DOHH2 (cell line): Measurements from ENCODE around the gene RGS16.
A peak's percentile ranks its signal among the peaks of the same experiment; 100 is the strongest.

Source experiments
- H3F3A ChIP-seq: fragments of 200-600 bp; sonication (generic), shearing (Covaris generic); 2 replicates; pipeline ENCODE4 v1.6.0; 2016; ENCODE audit warnings: antibody characterized with exemption, mild to moderate bottlenecking; ENCODE audit not compliant: control insufficient read depth, insufficient read depth
- H3K27ac ChIP-seq: fragments of 200-600 bp; sonication (generic); 2 replicates; pipeline ENCODE4 v1.5.1; 2014; ENCODE audit warnings: low read depth, mild to moderate bottlenecking, low read length, moderate library complexity
- H3K27me3 ChIP-seq: fragments of 200-600 bp; sonication (generic); 2 replicates; pipeline ENCODE4 v1.6.1; 2014; ENCODE audit warnings: mild to moderate bottlenecking, low read length, mixed read lengths; ENCODE audit not compliant: control insufficient read depth
- H3K36me3 ChIP-seq: fragments of 200-600 bp; sonication (generic); 2 replicates; pipeline ENCODE4 v1.6.1; 2014; ENCODE audit warnings: mild to moderate bottlenecking, low read length, moderate library complexity, mixed read lengths; ENCODE audit not compliant: control insufficient read depth
- H3K4me1 ChIP-seq: fragments of 200-600 bp; sonication (generic); 2 replicates; pipeline ENCODE4 v1.6.1; 2014; ENCODE audit warnings: mild to moderate bottlenecking, low read length, mixed read lengths; ENCODE audit not compliant: control insufficient read depth
- H3K4me2 ChIP-seq: fragments of 200-600 bp; sonication (generic); 2 replicates; pipeline ENCODE4 v1.6.0; 2014; ENCODE audit warnings: mild to moderate bottlenecking, low read length, moderate library complexity
- H3K4me3 ChIP-seq: fragments of 200-600 bp; sonication (generic); 2 replicates; pipeline ENCODE4 v1.5.1; 2014; ENCODE audit warnings: mild to moderate bottlenecking, low read length, mixed read lengths
- H3K79me2 ChIP-seq: fragments of 200-600 bp; sonication (generic); 2 replicates; pipeline ENCODE4 v1.6.1; 2014; ENCODE audit warnings: mild to moderate bottlenecking, low read length, mixed read lengths; ENCODE audit not compliant: control insufficient read depth
- H3K9me2 ChIP-seq: fragments of 200-600 bp; sonication (generic); replicated peaks from 2 replicates; pipeline ENCODE4 v1.6.1; 2014; ENCODE audit warnings: mild to moderate bottlenecking, low read length, mixed read lengths; ENCODE audit not compliant: control insufficient read depth
- H3K9me3 ChIP-seq: fragments of 200-600 bp; sonication (generic); 2 replicates; pipeline ENCODE4 v1.6.1; 2014; ENCODE audit warnings: antibody characterized with exemption, low read length, mixed read lengths; ENCODE audit not compliant: control insufficient read depth, insufficient read depth
- H4K20me1 ChIP-seq: fragments of 200-600 bp; sonication (generic); 2 replicates; pipeline ENCODE4 v1.6.0; 2014; ENCODE audit warnings: low read depth, mild to moderate bottlenecking, antibody characterized with exemption, low read length, moderate library complexity; ENCODE audit not compliant: control insufficient read depth, insufficient read depth
- EZH2phosphoT487 ChIP-seq: fragments of 200-600 bp; sonication (generic); IDR thresholded peaks from 2 replicates; pipeline ENCODE4 v1.6.1; 2017; ENCODE audit warnings: borderline replicate concordance, mild to moderate bottlenecking, antibody characterized with exemption, low read length, moderate library complexity, mixed read lengths
- TF ChIP-seq, protein P1 (sequence below): fragments of 200-600 bp; sonication (generic); IDR thresholded peaks from one replicate; pipeline ENCODE4 v1.5.1; 2014; ENCODE audit warnings: antibody characterized with exemption, mild to moderate bottlenecking, low read depth, low read length; ENCODE audit not compliant: poor library complexity, severe bottlenecking

RGS16 gene

GRCh38 chr1:182651339-182651724 is 47.1 kb upstream of the RGS16 start:
- Histone ChIP-seq H3F3A (peaks cover 4% of the 10 kb centered on the region), H3K4me1 (peaks cover 64% of the 10 kb centered on the region), H3K9me2 (no peaks in the 10 kb centered on the region), H3K36me3 (no peaks in the 10 kb centered on the region), H3K27ac (peak overlapping the region; percentile 49), H3K9me3 (no peaks in the 10 kb centered on the region), H3K4me2 (peak overlapping the region; percentile 60), H3K79me2 (no peaks in the 10 kb centered on the region), H3K27me3 (no peaks in the 10 kb centered on the region), H3K4me3 (peak overlapping the region; percentile 39), H4K20me1 (no peaks in the 10 kb centered on the region)
- no peak for TF ChIP-seq EZH2phosphoT487
- TF ChIP-seq, protein P1, sequence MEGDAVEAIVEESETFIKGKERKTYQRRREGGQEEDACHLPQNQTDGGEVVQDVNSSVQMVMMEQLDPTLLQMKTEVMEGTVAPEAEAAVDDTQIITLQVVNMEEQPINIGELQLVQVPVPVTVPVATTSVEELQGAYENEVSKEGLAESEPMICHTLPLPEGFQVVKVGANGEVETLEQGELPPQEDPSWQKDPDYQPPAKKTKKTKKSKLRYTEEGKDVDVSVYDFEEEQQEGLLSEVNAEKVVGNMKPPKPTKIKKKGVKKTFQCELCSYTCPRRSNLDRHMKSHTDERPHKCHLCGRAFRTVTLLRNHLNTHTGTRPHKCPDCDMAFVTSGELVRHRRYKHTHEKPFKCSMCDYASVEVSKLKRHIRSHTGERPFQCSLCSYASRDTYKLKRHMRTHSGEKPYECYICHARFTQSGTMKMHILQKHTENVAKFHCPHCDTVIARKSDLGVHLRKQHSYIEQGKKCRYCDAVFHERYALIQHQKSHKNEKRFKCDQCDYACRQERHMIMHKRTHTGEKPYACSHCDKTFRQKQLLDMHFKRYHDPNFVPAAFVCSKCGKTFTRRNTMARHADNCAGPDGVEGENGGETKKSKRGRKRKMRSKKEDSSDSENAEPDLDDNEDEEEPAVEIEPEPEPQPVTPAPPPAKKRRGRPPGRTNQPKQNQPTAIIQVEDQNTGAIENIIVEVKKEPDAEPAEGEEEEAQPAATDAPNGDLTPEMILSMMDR: no peak

- Histone ChIP-seq H3K9me2 (no peaks in the 10 kb centered on the region), H3K4me3 (peak overlapping the region; percentile 39), H3K4me1 (peaks cover 69% of the 10 kb centered on the region), H3K27ac (peak overlapping the region; percentile 49), H3K4me2 (peak overlapping the region; percentile 60), H4K20me1 (no peaks in the 10 kb centered on the region), H3K9me3 (no peaks in the 10 kb centered on the region), H3K79me2 (no peaks in the 10 kb centered on the region), H3K27me3 (no peaks in the 10 kb centered on the region), H3K36me3 (no peaks in the 10 kb centered on the region), H3F3A (peaks cover 4% of the 10 kb centered on the region)
- TF ChIP-seq EZH2phosphoT487: no peak
- TF ChIP-seq, protein P1: no peak
These were observed 46.6 kb upstream of the RGS16 start for GRCh38 chr1:182650678-182651338.

GRCh38 chr1:182649041-182649440 is 44.9 kb upstream of the RGS16 start:
- H3K9me3 ChIP-seq: no peaks in the 10 kb centered on the region
- peak overlapping the region; percentile 53 for H3K4me3 ChIP-seq
- TF ChIP-seq, protein P1: no peak
- TF ChIP-seq EZH2phosphoT487: no peak
- no peaks in the 10 kb centered on the region for H3K79me2 ChIP-seq
- peak overlapping the region; percentile 60 for H3K4me2 ChIP-seq
- no peaks in the 10 kb centered on the region for H3K36me3 ChIP-seq
- H3K27me3 ChIP-seq: no peaks in the 10 kb centered on the region
- peaks cover 79% of the 10 kb centered on the region for H3K4me1 ChIP-seq
- H3K27ac ChIP-seq: peak overlapping the region; percentile 61
- H4K20me1 ChIP-seq: no peaks in the 10 kb centered on the region
- H3K9me2 ChIP-seq: no peaks in the 10 kb centered on the region
- H3F3A ChIP-seq: peaks cover 4% of the 10 kb centered on the region
